Measurements from ENCODE around the gene SAMD14. TPM values are rescaled to one million over a fixed set of nuclear protein-coding genes. Genes with fewer than 3 reads are reported as not detected.

The SAMD14 gene
- total RNA-seq, 2 experiments from 2014 or later = 1.1 to 1.3 TPM

DNA sequence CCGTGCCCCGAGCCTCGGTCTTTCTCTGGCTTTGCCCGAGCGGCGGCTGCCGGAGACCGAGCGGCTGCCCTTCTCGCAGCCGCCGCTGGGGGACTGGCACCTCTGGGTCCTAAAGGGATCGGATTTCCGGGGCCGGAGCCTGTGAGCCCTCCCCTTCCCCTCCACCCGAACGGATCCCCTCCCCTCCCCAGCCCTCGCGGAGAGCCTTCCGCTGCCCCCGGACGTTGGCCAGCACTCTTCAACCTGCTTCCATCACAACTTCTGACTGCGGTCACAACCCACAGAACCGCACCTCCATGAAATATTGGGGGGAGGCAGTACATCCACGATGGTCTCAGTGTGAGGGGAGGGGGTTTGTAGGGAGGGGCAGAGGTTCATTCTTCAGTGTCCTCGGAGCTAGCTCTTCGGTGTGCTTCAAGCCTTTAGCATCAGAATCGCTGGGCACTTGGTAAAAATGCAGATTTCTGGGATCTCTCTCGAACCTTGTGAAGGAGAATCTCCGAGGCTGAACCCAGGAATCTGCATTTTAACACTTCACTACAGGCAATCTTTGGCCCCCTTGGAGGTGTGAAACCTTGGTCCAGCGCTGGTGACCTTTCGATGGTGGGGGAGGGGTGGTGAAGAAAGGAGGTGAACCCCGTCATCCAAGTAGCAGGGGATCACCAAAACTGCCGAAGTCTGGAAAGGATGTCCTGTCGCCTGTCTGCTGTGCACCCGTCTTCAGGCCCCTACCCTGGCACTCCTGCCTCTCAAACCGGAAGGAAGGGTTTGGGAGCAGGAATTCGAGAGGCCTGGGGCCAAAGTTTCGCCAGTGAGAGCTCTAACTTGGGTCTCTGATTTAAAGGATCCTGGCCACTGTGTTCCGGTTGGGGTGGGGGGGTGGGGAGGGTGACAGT, 21.3 kb upstream of the SAMD14 start:
- Mint-ChIP-seq H3K27ac (peak overlapping the region; percentile 96), H3K36me3 (ENCODE audit: low read depth) (peaks cover 19% of the 10 kb centered on the region), H3K4me3 (peak overlapping the region; percentile 88), H3K9me3 (no peaks in the 10 kb centered on the region), H3K4me1 (ENCODE audit: low read depth) (peaks cover 44% of the 10 kb centered on the region), H3K27me3 (ENCODE audit: low read depth) (no peaks in the 10 kb centered on the region)
- intact Hi-C loops (cut with micrococcal nuclease) = loop anchor here (1.0 to 5.0 kb wide), 4 partner anchors 10 to 414 kb away; no protein-coding TSS in a partner anchor
- CTCF ChIA-PET = interaction anchor here (0.6 to 3.6 kb wide), 12 partner anchors 10 to 1275 kb away, joined by 3 to 32 read pairs (median 4); no protein-coding TSS in a partner anchor
- DNase-seq = peak; percentile 94

DNA sequence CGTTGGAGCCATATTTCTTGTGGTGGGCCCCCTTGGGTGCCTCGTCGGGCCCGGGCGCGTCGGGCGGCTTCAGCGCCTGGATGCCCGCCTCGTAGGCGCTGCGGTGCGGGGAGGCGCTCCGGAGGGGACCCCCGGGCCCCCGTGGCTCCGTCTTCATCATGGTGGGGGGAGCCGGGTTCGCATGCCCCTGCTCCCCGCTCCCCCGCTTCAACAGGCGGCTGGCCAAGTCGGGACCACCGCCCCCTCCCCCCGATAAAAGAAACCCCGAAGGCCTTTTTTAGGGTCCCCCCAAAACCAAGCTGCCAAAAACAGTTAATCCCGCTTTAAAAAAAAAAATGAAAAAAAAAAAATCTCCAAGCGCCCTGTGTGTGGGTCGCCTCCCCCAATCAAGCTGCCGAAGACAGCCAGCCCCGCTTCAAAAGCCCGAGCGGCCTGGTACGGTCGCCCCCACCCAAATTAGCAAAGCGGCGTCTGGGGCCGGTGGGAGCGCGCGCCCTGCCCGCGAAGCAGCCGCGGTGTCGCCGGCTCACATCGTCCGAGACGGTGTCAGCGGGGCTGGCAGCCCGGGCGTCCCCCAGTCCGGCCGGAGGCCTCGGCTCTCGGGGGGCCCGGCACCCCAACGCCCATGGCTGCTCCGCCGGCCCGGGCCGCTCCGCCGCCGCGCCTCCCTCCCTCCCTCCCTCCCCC, 20.5 kb upstream of the SAMD14 start, which contains the start of gene PPP1R9B:
Gene PPP1R9B, minus strand, starts transcription at position 324 of the 687 bp plus-strand sequence. Its CDS starts 164 bp downstream, at position 160.
- peak within 1 kb of the TSS; percentile 96 for H3K27ac Mint-ChIP-seq
- peak within 1 kb of the TSS; percentile 98 for H3K4me3 Mint-ChIP-seq
- peaks cover 20% of the 10 kb centered on the region for H3K36me3 Mint-ChIP-seq (ENCODE audit: low read depth)
- DNase-seq = no peak
- peaks cover 49% of the 10 kb centered on the region for H3K4me1 Mint-ChIP-seq (ENCODE audit: low read depth)
- H3K27me3 Mint-ChIP-seq (ENCODE audit: low read depth) = no peaks in the 10 kb centered on the region
- CTCF ChIA-PET = interaction anchor here (0.6 to 3.6 kb wide), 9 partner anchors 11 to 1274 kb away, joined by 3 to 32 read pairs (median 6); no protein-coding TSS in a partner anchor
- intact Hi-C loops (cut with micrococcal nuclease) = loop anchor here (1.0 to 5.0 kb wide), 4 partner anchors 11 to 413 kb away; no protein-coding TSS in a partner anchor
- no peaks in the 10 kb centered on the region for H3K9me3 Mint-ChIP-seq

DNA sequence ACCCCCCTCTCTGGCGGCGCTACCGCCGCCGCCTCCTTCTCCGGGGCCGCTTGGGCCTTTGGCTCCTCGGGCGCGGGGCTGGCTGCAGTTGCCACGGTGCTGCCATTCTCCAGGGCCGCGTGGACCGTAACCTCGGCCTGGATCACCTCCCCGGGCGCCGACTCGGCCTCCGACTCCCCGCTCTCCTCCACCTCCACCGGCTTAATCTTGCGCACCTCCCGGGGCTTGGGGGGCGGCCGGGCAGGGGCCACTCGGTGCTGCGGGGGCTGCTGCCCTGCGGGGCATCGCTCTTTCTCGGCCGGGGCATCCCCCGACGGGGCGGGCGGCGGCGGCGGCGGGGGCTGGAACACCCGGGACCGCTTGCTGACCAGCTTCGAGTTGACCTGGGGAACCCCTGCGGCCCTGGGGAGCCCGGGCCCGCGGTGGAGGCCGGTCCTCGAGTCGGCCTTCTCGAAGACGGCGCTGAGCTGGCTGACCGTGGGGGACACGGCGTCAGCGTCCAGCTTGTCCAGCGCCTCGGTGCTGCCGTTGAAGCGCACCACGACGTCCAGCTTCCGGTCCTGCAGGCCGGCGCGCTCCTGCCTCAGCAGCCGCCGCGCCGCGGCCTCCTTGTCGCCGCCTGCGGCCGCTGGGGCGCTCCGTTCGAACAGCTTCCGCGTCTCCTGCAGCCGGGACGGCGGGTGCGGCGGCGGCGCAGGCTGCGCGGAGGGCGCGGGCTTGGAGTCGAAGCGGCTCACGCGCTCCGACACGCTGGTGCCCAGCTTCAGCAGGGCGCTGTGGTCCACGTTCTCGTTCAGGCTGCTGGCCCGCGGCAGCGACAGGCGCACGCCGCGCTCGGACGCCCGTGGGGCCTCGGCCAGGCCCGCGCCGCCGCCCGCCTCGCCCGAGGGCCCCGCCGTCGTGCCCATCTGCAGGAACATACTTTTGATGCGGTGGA, 19.7 kb upstream of the SAMD14 start:
- Mint-ChIP-seq H3K36me3 (ENCODE audit: low read depth) (peaks cover 25% of the 10 kb centered on the region), H3K27me3 (ENCODE audit: low read depth) (no peaks in the 10 kb centered on the region), H3K4me3 (peak overlapping the region; percentile 98), H3K9me3 (no peaks in the 10 kb centered on the region), H3K4me1 (ENCODE audit: low read depth) (peaks cover 50% of the 10 kb centered on the region), H3K27ac (peak overlapping the region; percentile 96)
- CTCF ChIA-PET = interaction anchor here (0.7 to 3.6 kb wide), 6 partner anchors 10 to 57 kb away, joined by 4 to 21 read pairs (median 8); no protein-coding TSS in a partner anchor
- intact Hi-C loops (cut with micrococcal nuclease) = loop anchor here (2.0 to 5.0 kb wide), 3 partner anchors 33 to 717 kb away; partner anchors contain the start of gene TOB1
- DNase-seq = peak; percentile 59

DNA sequence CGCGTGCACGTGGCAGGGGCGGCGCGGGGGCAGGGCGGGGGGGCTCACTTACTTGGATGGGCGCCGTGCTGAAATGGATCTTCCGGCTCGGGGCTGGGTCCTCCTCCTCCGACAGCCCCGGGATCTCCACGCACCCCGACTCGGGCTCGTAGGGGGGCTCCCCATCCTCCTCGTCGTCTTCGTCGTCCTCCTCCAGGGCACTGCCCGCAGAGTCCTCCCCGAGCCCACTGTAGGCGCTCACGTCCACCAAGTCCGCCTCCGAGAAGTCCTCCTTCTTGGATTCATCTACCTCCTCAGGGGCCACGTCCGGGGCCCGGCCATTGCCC, 19.1 kb upstream of the SAMD14 start:
- H3K27me3 Mint-ChIP-seq (ENCODE audit: low read depth) = no peaks in the 10 kb centered on the region
- intact Hi-C loops (cut with micrococcal nuclease) = loop anchor here (2.0 kb wide), 1 partner anchor 718 kb away; the partner anchor contains the start of gene TOB1

DNA sequence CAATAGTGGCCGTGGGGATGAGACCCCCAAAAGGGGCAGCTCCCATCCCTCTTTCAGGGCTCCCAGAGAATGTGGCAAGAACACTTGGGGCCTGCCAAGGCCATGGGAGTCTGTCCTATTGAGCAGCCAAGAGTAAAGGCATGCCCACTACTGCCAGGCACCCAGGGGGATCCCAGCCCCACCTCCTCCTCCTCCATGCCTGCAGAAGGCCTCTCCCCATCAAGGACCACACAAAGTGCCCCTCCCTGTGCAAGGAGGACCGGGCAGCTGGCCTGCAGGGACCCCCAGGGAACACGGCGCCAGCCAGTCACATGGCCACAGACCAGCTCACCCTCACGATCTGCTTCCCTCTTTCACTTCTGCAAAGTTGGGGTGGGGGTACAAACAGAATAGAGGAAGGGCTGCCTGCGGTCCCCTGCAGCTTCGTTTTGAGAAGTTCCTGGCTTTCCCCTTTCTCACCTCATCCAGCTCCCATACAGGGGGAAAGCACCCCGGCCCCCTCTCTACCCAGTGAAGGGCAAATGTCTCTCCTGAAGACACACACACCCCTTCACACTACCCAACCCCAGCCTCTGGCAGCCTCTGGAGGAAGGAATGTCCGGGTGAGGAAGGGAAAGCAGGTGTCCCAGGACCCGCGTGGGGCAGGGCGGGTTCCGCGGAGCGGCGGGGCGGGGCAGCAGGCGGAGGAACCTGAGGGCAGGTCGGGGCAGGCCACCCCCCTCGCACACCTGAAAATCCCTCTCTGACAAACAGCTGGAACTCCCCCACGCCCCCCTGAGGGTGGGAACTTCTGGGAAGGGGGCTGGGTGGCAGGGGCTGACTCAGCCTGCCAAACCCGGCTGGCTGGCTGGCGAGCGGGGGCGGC, 18.5 kb upstream of the SAMD14 start:
- Mint-ChIP-seq H3K36me3 (ENCODE audit: low read depth) (peaks cover 32% of the 10 kb centered on the region), H3K27me3 (ENCODE audit: low read depth) (no peaks in the 10 kb centered on the region), H3K4me3 (peak overlapping the region; percentile 98), H3K27ac (peak overlapping the region; percentile 96), H3K9me3 (no peaks in the 10 kb centered on the region), H3K4me1 (ENCODE audit: low read depth) (peaks cover 50% of the 10 kb centered on the region)
- peak; percentile 95 for DNase-seq
- intact Hi-C loops (cut with micrococcal nuclease) = loop anchor here (1.0 to 2.0 kb wide), 3 partner anchors 8 to 718 kb away; partner anchors contain the start of genes PDK2 and TOB1
- CTCF ChIA-PET = interaction anchor here (0.6 to 2.7 kb wide), 7 partner anchors 9 to 55 kb away, joined by 3 to 21 read pairs (median 6); no protein-coding TSS in a partner anchor

More for the DNA sequence above, 19.1 kb upstream of the SAMD14 start:
- Mint-ChIP-seq H3K36me3 (ENCODE audit: low read depth) (peaks cover 31% of the 10 kb centered on the region), H3K27ac (peak overlapping the region; percentile 96), H3K4me1 (ENCODE audit: low read depth) (peaks cover 50% of the 10 kb centered on the region), H3K9me3 (no peaks in the 10 kb centered on the region), H3K4me3 (peak overlapping the region; percentile 98)
- DNase-seq = no peak
- CTCF ChIA-PET = interaction anchor here (1.1 to 2.7 kb wide), 4 partner anchors 9 to 20 kb away, joined by 4 to 21 read pairs (median 8); no protein-coding TSS in a partner anchor

DNA sequence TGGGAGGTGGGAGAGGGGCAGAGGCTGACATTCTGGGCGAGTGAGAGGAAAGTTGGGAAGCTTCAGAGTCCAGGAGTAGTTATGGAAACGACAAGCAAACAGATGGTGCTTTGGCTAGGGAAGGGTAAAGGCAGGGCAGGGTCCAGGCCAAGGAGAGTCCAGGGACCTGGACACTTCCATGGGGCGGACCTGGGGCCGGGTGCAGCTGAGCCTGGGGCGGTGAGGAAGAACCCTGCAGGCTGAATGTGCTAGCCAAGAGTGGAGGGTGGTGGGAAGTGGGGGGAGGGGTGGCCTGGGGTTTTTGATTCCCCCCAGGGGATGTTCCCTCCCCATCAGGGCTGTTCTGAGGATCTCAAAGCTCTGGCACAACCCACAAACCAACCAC, 17.9 kb upstream of the SAMD14 start:
- peak overlapping the region; percentile 96 for H3K27ac Mint-ChIP-seq
- peaks cover 34% of the 10 kb centered on the region for H3K36me3 Mint-ChIP-seq (ENCODE audit: low read depth)
- no peaks in the 10 kb centered on the region for H3K27me3 Mint-ChIP-seq (ENCODE audit: low read depth)
- peak; percentile 66 for DNase-seq
- peak overlapping the region; percentile 98 for H3K4me3 Mint-ChIP-seq
- peaks cover 54% of the 10 kb centered on the region for H3K4me1 Mint-ChIP-seq (ENCODE audit: low read depth)
- H3K9me3 Mint-ChIP-seq = no peaks in the 10 kb centered on the region
- CTCF ChIA-PET = interaction anchor here (0.6 to 2.7 kb wide), 8 partner anchors 8 to 54 kb away, joined by 3 to 21 read pairs (median 6); no protein-coding TSS in a partner anchor
- intact Hi-C loops (cut with micrococcal nuclease) = loop anchor here (1.0 to 2.0 kb wide), 3 partner anchors 8 to 719 kb away; partner anchors contain the start of genes PDK2 and TOB1

DNA sequence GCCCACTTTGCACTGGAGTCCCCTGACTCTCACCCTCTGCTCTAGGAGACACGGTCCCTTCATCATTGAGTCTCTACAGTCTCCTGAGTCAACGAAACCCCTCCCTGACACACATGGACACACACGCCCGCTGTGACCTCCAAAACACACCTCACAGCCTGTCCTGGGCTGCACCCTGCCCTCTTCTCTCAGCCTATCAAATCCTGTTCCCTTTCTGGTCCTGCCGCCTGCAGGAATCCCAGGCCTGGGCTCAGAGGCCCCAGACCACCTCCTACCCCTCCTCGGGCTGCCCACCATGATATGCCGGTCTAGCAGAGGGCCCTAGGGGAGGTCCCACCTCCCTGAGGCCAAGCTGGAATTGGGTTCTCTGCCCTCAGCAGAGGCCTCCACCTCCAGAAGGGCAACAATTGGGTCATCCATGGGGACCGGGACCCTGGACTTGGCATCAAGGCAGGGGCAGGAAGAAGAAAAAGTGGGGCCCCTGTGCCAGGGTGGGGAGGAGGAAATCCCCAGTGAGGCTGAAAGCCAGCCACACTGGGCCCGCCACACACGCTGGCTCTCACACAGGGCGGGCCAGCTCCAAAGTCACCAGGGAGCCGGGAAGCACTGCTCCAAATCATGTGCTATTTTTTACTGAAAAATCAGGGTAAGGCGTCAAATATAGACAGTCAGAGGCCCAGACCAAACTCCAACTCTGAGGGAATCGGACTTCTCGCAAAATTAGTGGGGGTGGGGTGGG, 17.1 kb upstream of the SAMD14 start:
- H3K27ac Mint-ChIP-seq = peak overlapping the region; percentile 96
- CTCF ChIA-PET = interaction anchor here (0.8 to 3.1 kb wide), 10 partner anchors 7 to 50 kb away, joined by 3 to 21 read pairs (median 5); no protein-coding TSS in a partner anchor
- no peaks in the 10 kb centered on the region for H3K9me3 Mint-ChIP-seq
- peak; percentile 44 for DNase-seq
- H3K36me3 Mint-ChIP-seq (ENCODE audit: low read depth) = peaks cover 39% of the 10 kb centered on the region
- H3K4me1 Mint-ChIP-seq (ENCODE audit: low read depth) = peaks cover 56% of the 10 kb centered on the region
- no peaks in the 10 kb centered on the region for H3K27me3 Mint-ChIP-seq (ENCODE audit: low read depth)
- H3K4me3 Mint-ChIP-seq = peak overlapping the region; percentile 98
- intact Hi-C loops (cut with micrococcal nuclease) = no loop called here

DNA sequence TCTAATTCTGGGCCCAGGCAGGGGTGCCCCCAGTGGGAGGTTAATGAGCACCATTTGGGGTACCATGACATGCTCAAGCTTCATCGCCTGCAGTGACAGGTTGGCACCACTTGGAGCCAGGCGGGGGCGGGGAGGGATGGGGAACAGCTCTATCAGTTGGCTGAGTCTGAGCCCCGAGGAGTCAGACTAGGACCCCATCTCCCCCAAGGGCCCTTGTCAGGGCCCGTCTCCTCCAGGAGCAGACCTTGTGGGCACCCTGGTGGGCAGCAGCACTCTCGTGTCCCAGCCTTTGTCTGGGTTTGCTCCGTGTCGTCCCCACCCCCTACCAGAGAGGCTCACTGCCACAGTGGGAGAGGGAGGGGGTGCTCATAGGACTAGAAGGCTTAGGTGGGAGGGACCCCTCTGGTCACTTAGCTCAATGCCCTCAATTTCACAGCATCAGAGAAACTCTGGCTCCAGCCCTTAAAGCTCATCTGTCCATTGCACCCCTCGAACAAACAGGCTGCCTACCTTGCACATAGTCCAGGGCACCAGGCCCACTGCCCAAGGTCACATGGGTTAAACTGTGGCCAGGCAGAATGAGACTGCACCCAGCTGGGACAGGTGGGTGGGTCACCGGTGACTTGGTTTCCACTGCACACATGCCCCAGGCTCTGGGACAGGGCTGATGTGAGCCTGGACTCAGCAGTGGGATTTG, 16.4 kb upstream of the SAMD14 start:
- H3K36me3 Mint-ChIP-seq (ENCODE audit: low read depth) = peaks cover 44% of the 10 kb centered on the region
- H3K9me3 Mint-ChIP-seq = no peaks in the 10 kb centered on the region
- CTCF ChIA-PET = interaction anchor here (0.9 to 3.1 kb wide), 8 partner anchors 7 to 52 kb away, joined by 3 to 21 read pairs (median 5); no protein-coding TSS in a partner anchor
- H3K4me3 Mint-ChIP-seq = peak overlapping the region; percentile 98
- H3K4me1 Mint-ChIP-seq (ENCODE audit: low read depth) = peaks cover 58% of the 10 kb centered on the region
- intact Hi-C loops (cut with micrococcal nuclease) = no loop called here
- DNase-seq = peak; percentile 43
- no peaks in the 10 kb centered on the region for H3K27me3 Mint-ChIP-seq (ENCODE audit: low read depth)
- H3K27ac Mint-ChIP-seq = peak overlapping the region; percentile 96

DNA sequence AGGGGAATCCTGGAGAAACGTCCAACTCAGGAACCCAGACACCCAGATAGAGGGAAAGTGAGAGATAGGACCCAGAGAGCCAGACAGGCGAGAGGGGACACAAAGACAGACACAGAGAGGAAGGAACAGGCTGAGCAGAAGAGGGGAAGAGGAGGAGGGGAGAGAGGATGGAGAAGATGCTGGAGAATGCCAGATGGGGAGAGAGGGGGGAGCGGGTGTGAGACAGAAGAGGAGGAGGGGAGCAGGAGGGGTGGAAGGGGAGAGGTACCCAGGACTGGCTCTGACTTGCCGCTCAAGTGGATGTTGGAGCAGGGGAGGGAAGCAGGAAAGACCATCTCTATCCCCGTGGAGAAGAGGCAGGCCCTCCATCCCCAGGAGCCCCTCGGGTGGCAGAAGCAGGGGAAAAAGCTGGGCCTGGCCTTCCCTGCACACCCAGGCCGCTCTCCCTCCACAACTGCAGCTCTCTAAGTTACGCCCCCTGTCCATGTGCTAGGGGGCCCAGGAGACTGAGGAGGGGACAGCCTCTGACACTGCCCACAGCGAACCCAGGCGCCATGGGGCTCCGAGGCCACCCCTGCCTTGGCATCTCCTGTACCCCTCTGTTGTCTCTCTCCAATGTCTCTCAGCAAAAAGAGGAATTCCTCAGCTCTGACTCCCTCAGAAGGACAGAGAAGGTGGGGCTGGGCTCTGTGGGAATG, 15.7 kb upstream of the SAMD14 start:
- Mint-ChIP-seq H3K27me3 (ENCODE audit: low read depth) (no peaks in the 10 kb centered on the region), H3K4me3 (peak overlapping the region; percentile 39), H3K27ac (peak overlapping the region; percentile 76), H3K9me3 (no peaks in the 10 kb centered on the region), H3K36me3 (ENCODE audit: low read depth) (peaks cover 51% of the 10 kb centered on the region), H3K4me1 (ENCODE audit: low read depth) (peaks cover 65% of the 10 kb centered on the region)
- DNase-seq = no peak
- CTCF ChIA-PET = interaction anchor here (0.5 to 3.1 kb wide), 10 partner anchors 9 to 52 kb away, joined by 3 to 13 read pairs (median 4); no protein-coding TSS in a partner anchor
- intact Hi-C loops (cut with micrococcal nuclease) = no loop called here
